ENCODE data around the gene EFNA2. TPM values are rescaled to one million over a fixed set of nuclear protein-coding genes. Genes with fewer than 3 reads are reported as not detected.

EFNA2 gene
- total RNA-seq, 1 donor: not detected

GRCh38 chr19:1267477-1268225 lies 18.0 kb upstream of the EFNA2 start:
- TF ChIP-seq CTCF (IDR thresholded peaks at IDR 0.05; ENCODE audit: insufficient read depth, low read length): no peak
- no peak for DNase-seq (ENCODE audit: low read depth)
- peak overlapping the region; percentile 65 for H3K4me3 ChIP-seq (ENCODE audit: low read depth, low read length)

- TF ChIP-seq CTCF (IDR thresholded peaks at IDR 0.05; ENCODE audit: insufficient read depth, low read length): no peak
- H3K4me3 ChIP-seq (ENCODE audit: low read depth, low read length): peak overlapping the region; percentile 17
- DNase-seq (ENCODE audit: low read depth): no peak
Observed at GRCh38 chr19:1268226-1269064, 17.2 kb upstream of the EFNA2 start.

- DNase-seq (ENCODE audit: low read depth): peak; percentile 99
- no peak for TF ChIP-seq CTCF (IDR thresholded peaks at IDR 0.05; ENCODE audit: insufficient read depth, low read length)
- peak within 1 kb of the TSS; percentile 87 for H3K4me3 ChIP-seq (ENCODE audit: low read depth, low read length)
Observed at GRCh38 chr19:1269065-1269477, 16.6 kb upstream of the EFNA2 start, which contains the start of gene CIRBP. TSS of gene CIRBP (plus strand) at chr19:1269332. CDS start at chr19:1270934, 1,602 bp downstream.

- peak; percentile 95 for DNase-seq (ENCODE audit: low read depth)
- H3K4me3 ChIP-seq (ENCODE audit: low read depth, low read length): peak overlapping the region; percentile 87
- TF ChIP-seq CTCF (IDR thresholded peaks at IDR 0.05; ENCODE audit: insufficient read depth, low read length): peak; percentile 13
Observed at GRCh38 chr19:1269478-1270212, 16.0 kb upstream of the EFNA2 start.

GRCh38 chr19:1270213-1270853 lies 15.3 kb upstream of the EFNA2 start:
- H3K4me3 ChIP-seq (ENCODE audit: low read depth, low read length): peak overlapping the region; percentile 87
- TF ChIP-seq CTCF (IDR thresholded peaks at IDR 0.05; ENCODE audit: insufficient read depth, low read length): no peak
- DNase-seq (ENCODE audit: low read depth): no peak

Data from fibroblast of the aortic adventitia (primary cell).